HG03108 (cell line): ENCODE data around the gene CYP2A7.
"Not testable (repeated sequence)": the region's sequence is repeated elsewhere in the genome, so short reads cannot be mapped to it uniquely, and the experiment has no call there.

Source experiments
- ATAC-seq: cut with Tn5 transposase; IDR thresholded peaks from one replicate; pipeline ENCODE4 v1.9.1; 2021; ENCODE audit warnings: moderate library complexity; ENCODE audit not compliant: unreplicated experiment

Gene CYP2A7

DNA sequence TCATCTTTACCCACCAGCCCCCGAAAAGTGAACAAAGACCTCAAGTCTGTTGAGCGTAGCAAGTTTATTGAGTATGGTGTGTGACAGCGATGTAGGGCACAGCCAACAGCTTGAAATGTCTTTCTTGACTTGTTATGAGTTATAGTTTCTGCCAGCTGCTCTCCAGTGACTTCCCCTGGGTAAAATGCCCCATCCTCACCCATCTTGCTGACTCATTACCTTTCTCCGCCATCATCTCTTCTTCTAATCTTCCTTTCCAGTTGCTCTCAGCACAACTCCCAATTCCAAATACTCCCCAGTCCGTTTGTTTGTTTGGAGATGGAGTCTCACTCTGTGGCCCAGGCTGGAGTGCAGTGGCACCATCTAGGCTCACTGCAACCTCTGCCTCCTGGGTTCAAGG, 18.5 kb upstream of the CYP2A7 start:
- ATAC-seq = not testable (repeated sequence)

DNA sequence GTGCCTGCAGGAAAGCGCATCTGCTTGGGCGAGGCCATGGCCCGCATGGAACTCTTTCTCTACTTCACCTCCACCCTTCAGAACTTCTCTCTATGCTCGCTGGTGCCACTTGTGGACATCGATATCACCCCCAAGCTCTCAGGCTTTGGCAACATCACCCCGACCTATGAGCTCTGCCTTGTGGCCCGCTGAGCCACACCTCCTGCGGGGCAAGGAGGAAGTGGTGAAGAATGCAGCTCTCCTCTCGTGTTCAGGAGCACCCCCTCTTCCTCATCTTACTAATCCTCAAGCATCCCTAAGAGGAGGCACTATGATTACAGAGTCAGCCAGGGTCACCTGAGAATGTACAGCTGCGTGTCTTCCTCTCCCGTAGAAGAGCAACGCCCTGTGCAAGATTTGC, 17.9 kb upstream of the CYP2A7 start:
- not testable (repeated sequence) for ATAC-seq

DNA sequence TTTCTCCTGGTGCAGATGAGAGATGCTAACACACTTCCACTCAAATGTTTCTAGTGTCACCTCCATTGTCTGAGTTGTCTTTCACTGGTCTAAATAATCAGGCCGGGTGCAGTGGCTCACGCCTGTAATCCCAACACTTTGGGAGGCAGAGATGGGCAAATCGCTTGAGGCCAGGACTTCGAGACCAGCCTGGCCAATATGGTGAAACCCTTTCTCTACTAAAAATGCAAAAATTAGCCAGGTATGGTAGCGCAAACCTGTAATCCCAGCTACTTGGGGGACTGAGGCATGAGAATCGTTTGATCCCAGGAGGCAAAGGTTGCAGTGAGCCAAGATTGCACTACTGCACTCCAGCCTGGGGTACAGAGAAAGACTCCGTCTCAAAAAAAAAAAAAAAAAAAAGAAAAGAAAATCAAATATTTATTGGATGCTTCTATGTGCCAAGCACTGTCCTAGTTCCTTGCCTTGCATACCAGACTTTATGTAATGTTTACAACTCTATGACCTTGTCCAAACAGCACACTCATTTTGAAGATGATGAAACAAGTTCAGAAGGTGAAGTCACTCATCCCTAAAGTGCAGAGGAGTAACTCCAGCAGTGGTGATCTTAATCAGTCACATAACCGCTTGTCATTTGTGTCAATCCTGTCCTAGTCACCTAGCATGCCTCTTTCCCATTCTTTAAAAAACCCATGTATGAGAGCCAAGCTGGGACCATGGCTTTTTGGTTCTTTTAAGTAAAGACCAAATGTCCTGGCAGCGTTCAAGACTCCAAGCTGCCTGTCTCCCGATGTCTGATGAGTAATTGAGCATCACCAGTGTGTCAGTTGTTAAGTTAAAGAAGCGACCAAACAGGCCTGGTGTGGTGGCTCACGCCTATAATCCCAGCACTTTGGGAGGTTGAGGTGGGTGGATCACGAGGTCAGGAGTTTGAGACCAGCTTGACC, 15.1 kb upstream of the CYP2A7 start:
- not testable (repeated sequence) for ATAC-seq

DNA sequence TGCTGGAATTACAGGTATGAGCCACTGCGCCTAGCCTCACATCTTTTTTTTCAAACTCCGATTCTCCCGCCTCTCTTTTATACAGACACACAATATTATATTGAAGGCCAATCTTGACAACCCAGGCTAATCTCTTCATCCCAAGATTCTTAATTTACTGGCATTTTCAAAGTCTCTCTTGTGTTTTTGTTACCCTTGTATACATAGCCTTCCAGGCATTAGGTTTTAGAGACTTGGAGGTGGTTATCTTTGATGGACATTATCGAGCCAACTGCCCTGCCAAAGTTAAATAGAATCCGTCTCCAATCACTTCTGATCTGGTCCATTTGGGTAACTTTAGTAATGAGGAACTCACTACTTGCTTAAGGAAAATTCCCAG, 14.4 kb upstream of the CYP2A7 start:
- ATAC-seq = no peak

DNA sequence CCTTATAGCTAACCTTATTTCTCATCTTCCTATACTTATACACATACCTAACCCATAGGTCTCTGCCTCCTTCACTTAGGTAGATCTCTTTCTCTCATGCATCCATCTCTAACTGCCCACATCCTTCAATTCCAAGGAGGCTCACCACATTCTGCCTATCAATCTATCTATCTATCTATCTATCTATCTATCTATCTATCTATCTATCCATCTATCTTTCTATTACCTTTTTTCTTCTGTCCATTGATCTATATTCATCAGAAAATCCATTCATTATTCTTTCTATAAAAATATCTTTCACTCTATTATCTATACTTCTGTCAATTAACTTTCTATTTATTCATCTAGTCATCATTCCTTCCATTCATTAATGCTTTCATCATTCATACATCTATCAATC, 11.1 kb upstream of the CYP2A7 start:
- ATAC-seq = no peak

DNA sequence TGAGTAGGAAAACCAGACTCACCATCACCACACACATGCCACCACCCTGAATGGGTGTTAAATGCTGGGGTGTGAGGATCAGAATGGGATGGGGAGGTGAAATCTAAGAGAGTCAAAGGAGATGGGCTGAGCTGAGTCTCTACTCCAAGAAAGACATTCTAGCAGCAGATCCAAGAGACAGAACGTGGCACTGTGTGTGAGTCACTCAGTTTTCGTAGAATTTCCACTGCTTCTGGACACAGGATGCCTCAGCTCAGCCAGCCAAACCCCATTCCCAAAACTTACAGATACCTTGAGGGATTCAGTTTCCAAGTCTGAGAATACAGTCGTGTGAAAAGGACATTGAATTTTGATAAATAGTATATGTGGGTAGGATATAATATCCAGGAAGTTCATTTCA, 7.3 kb upstream of the CYP2A7 start:
- no peak for ATAC-seq

DNA sequence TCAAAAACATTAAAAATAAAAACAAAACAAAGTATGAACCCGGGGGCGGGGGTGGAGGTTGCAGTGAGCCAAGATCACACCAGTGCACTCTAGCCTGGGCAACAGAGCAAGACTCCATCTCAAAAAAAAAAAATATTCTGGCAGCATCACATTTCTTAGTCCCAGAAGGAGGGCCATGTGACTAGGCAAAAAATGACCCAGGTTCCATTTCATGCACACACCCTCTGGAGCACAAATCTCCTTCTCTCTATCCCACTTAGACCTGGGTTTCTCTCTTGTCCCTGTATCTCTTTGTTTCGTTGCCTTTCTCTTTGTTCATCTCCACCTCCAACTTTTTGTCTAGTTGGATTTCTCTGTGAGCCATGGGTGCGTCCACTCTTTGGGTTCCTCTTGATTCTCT, 6.2 kb upstream of the CYP2A7 start:
- no peak for ATAC-seq

DNA sequence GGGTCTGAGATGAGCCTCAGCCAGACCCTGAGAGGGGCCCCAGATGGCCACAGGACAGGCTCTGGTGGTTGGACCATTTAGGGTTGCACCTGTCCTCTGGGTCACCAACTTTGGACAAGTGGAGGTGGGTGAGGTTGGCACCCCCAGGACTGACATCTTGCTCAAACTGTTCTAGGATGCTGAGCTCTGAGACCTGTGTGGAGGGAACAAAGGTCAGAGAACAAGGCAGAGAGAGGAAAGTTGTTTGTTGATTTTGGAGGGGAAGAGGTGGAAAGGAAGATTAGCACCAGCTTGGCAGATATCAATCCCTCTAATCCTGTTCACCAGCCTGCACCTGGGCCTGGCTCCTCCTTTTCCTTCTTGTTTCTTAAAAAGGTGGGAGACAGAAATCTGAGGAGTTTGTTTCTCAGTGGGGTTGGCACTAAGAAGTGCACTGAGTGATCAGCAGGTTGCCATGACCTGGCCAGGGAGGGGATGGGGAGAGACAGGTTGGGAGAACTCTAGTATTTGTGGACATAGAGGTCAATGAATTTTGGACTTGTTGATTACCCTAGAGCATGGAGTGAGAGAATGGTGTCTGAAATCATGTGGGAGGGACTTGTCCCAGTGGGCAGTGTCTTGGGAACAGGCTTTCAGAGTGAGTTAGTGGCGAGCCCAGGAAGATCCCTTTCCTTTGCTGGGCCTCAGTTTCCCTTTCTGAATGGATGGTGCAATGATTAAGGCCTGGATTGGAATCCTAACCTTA, 2.3 kb upstream of the CYP2A7 start:
- not testable (repeated sequence) for ATAC-seq

DNA sequence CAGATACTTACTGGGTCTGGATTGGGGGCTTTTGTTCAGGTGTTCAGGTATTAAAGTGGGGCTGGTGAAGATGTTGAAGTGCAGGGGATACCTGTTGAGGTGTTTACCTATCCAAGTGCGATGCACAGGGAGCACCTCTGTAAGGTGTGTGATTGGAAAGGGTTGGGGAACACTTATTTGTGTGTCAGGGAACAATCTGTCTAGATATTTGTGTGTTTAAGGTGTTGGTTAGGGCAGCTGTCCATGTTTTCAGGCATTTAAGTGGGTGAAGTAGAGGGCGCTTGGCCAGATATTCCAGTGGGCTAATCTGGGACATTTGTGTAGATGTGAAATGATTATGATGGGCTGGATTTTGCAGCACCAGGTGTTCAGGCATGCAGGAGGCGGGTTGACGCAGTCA, 2.7 kb downstream of the CYP2A7 start:
- ATAC-seq = not testable (repeated sequence)

DNA sequence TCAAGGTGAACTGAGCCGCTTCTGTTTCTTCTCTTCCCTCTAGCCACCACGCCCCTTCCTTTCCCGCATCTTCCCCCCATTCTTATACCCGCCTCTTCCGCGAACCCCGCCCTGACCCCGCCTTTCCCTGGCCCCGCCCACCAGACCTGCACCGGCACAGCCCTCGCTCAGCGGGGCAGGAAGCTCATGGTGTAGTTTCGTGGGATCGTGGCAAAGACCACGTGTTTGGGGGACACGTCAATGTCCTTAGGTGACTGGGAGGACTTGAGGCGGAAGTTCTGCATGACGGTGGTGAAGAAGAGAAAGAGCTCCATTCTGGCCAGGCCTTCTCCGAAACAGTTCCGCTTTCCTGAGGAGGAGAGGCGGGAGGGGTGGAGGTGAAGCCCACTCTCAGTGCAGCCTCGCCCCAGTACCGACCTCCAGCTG, 6.5 kb downstream of the CYP2A7 start:
- not testable (repeated sequence) for ATAC-seq

DNA sequence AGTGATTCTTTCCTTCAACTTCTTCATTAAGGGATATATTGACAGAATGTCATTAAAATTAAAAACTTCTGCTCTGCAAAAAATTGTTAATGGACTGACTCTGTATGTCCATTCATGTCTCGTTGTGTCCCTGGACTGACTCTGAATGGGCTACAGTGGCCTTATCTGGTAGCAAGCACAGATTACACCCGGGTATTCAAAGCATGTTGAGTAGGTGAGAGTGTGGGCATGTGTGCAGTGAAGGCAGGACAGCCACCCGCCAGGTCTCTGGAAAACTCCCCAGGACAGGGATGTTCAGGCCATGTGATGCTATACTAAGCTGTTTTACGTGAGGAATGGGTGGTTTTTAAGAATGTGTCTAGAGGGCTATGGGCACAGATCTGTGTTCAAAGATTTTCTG, 7.2 kb downstream of the CYP2A7 start:
- ATAC-seq = not testable (repeated sequence)

DNA sequence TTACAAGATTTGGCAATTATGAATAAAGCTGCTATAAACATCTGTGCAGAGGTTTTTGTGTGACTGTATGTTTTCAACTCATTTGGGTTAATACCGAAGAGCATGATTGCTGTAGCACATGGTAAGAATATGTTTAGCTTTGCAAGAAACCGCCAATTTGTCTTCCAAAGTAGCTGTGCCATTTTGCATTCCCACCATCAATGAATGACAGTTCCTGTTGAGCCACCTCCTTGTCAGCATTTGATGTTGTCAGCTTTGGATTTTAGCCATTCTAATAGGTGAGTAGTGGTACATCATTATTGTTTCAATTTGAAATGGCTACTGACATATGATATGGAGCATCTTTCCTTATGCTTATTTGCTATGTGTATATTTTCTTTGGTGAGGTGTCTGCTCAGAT, 8.2 kb downstream of the CYP2A7 start:
- not testable (repeated sequence) for ATAC-seq

DNA sequence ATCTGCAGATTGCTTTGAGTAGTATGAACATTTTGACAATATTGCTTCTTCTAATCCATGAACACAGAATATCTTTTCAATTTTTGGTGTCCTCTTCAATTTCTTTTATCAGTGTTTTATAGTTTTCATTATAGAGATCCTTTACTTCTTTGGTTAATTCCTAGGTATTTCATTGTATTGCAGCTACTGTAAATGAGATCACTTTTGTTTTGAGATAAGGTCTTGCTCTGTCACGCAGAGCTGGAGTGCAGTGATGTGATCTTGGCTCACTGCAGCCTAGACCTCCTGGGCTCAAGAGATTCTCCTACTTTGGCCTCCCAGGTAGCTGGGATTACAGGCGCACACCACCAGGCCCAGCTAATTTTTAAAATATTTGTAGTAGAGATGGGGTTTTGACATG, 9.8 kb downstream of the CYP2A7 start:
- no peak for ATAC-seq

DNA sequence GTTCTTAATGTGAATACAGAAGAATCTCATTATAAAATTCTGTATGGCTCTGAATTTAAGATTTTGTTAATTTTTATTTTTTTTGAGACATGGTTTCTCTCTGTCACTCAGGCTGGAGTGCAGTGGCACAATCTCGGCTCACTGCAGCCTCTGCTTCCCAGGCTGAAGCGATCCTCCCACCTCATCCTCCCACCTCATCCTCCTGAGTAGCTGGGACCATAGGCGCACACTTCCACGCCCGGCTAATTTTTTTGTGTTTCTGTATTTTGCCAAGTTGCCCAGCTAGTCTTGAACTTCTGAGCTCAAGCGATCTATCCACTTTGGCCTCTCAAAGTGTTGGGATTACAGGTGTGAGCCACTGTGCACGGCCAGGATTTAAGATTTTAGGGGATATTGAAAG, 14.3 kb downstream of the CYP2A7 start:
- no peak for ATAC-seq

DNA sequence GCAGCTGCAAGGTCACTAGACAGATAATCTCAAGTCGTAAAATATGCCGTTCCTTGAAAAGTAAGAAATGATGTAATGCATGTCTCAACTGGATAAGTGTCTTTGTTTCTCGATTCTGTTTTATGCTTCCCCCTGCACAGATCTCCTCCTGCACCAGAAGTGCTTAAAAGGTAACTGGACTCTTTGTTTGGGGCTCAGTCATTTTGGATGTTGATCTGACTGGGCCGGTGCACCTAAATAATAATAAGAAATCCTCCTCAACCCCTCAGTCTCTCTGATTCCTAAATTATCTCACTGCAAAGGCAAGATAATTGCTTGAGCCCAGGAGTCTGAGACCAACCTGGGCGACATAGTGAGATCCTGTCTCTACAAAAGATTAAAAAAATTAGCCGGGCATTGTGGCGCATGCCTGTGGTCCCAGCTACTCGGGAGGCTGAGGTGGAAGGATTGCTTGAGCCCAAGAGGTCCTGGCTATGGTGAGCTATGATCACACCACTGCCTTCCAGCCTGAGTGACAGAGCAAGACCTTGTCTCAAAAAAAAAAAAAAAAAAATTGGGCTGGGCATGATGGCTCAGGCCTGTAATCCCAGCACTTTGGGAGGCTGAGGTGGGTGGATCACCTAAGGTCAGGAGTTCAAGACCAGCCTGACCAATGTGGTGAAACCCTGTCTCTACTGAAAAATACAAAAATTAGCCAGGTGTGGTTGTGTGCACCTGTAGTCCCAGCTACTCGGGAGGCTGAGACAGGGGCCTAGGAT, 17.1 kb downstream of the CYP2A7 start:
- not testable (repeated sequence) for ATAC-seq

DNA sequence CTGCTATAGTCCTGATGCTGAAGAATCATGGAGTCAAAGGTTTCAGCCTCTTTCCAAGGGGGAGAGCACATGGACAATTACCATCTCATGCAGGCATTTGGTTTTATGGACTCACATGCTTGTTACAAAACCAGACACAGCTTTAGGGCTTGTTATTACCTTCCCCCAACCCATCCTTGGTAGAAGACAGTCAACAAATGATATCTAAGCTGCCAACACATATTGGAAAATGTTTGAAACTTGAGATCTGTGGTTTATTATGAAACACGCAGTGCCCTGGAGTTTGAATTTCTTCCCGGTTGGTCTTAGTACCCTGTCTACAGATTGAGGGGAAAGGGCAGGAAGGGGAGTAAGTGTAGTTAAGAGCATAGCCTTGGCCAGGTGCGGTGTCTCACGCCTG, 19.2 kb downstream of the CYP2A7 start:
- ATAC-seq = no peak

DNA sequence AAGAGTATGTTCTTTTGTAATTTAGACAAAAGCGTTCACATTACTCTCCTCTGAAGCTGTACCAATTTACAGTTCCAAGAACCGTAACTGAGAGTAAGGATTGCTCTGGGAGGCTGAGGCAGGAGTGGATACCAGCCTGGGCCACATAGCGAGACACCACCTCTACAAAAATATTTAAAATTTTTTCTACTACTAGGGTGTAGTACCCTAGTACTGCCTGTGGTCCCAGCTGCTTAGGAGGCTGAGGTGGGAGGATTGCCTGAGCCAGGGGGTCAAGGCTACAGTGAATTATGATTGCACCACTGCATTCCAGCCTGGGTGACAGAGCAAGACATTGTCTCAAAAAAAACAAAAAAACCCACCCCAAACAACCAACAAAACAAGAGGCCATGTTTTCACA, 19.7 kb downstream of the CYP2A7 start:
- ATAC-seq = no peak

DNA sequence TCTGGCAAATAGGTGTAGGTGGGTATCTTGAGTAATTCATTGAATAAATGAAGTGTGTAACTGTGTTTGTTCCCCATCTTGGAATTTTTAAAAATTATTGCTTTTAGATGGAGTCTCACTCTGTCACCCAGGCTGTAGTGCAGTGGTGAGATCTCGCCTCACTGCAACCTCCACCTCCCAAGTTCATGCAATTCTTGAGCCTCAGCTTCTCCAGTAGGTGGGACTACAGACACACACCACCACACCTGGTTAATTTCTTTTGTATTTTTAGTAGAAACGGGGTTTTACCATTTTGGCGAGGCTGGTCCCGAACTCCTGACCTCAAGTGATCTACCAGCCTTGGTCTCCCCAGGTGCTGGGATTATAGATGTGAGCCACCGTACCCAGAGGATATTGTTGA, 23.9 kb downstream of the CYP2A7 start:
- ATAC-seq = no peak

DNA sequence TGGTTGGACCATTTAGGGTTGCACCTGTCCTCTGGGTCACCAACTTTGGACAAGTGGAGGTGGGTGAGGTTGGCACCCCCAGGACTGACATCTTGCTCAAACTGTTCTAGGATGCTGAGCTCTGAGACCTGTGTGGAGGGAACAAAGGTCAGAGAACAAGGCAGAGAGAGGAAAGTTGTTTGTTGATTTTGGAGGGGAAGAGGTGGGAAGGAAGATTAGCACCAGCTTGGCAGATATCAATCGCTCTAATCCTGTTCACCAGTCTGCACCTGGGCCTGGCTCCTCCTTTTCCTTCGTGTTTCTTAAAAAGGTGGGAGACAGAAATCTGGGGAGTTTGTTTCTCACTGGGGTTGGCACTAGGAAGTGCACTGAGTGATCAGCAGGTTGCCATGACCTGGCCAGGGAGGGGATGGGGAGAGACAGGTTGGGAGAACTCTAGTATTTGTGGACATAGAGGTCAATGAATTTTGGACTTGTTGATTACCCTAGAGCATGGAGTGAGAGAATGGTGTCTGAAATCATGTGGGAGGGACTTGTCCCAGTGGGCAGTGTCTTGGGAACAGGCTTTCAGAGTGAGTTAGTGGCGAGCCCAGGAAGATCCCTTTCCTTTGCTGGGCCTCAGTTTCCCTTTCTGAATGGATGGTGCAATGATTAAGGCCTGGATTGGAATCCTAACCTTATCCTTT, 29.4 kb downstream of the CYP2A7 start:
- ATAC-seq = not testable (repeated sequence)

DNA sequence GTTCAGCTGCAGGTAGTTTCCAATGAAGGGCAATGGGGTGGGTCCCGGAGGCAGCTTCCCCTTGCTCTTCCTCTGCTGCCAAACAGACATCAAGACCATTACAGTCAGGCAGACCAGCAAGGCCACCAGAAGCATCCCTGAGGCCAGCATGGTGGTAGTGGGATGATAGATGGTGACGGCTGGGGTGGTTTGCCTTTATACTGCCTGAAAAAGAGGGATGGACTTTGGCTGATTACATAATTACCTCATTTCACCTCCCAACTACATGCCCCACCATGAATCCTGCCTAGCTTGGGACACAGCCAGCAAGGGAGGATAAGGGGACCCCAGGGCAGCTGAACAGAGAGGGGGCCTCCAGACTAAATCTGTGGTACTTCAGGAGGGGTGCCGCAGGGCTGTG, 31.8 kb downstream of the CYP2A7 start, which contains the start of gene CYP2A6:
CYP2A6 (minus strand) TSS at position 171 of the 400 bp plus-strand sequence; CDS start at position 150, 21 bp downstream.
- not testable (repeated sequence) for ATAC-seq

DNA sequence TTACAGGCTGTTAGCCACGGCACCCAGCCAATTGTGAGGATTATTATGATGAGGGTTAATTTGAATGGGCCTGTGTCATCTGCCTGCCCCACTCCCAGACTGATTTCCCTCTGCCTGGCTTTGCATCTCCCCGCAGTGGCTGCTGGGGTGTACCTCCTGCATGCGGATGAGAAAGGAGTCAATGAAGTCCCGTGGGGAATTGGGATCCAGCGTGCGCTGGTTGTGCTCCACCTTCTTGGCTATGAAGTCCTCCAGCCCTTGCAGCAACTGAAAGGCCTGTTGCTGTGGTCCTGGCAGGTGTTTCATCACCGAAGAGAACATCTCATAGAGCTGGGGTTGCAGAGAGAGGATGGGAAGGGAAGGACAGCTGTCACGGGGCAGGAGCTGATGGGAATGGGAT, 35.3 kb downstream of the CYP2A7 start:
- not testable (repeated sequence) for ATAC-seq
